WTC11 (cell line): Measurements from ENCODE around the gene BANF2. TPM values are rescaled to one million over a fixed set of nuclear protein-coding genes. Genes with fewer than 3 reads are reported as not detected.

Experiments
- ATAC-seq: fragments of 200-7000 bp; cut with Tn5 transposase; 2 replicates; pipeline ENCODE4 v1.10.0; 2021; ENCODE audit warnings: mild to moderate bottlenecking, moderate library complexity
- CTCF ChIA-PET: fragments of 300-600 bp; sonication (Branson Sonifier 250); formaldehyde crosslinking; loops from one replicate; lab custom pipeline; 2021; ENCODE audit warnings: antibody characterized with exemption; lab: Charles Lee
- POLR2A ChIA-PET: fragments of 350-600 bp; sonication (Branson Sonifier 250); formaldehyde crosslinking; loops from one replicate; lab custom pipeline; 2021; ENCODE audit warnings: antibody characterized with exemption; lab: Charles Lee
- DNase-seq: peaks from one replicate; pipeline ENCODE4 v3.0.0; 2021; ENCODE audit warnings: low spot score
- H3K27ac Mint-ChIP-seq: 2 replicates; pipeline ENCODE4 v1.8.0; 2021; ENCODE audit warnings: mixed read lengths
- H3K27me3 Mint-ChIP-seq: 2 replicates; pipeline ENCODE4 v1.8.0; 2021; ENCODE audit warnings: low read depth, mild to moderate bottlenecking, moderate library complexity, mixed read lengths
- H3K36me3 Mint-ChIP-seq: 2 replicates; pipeline ENCODE4 v1.8.0; 2021; ENCODE audit warnings: mixed read lengths
- H3K4me1 Mint-ChIP-seq: 2 replicates; pipeline ENCODE4 v1.8.0; 2022; ENCODE audit warnings: mixed read lengths
- H3K4me3 Mint-ChIP-seq: 2 replicates; pipeline ENCODE4 v1.8.0; 2021; ENCODE audit warnings: mild to moderate bottlenecking, moderate library complexity, mixed read lengths
- H3K9me3 Mint-ChIP-seq: 2 replicates; pipeline ENCODE4 v1.8.0; 2021; ENCODE audit warnings: mixed read lengths
- ATF1 ChIP-seq: sonication (generic); formaldehyde crosslinking; IDR thresholded peaks from 2 replicates; pipeline ENCODE4 v1.8.1; 2023; ENCODE audit warnings: mild to moderate bottlenecking, moderate library complexity, missing genetic modification reagents
- ELF4 ChIP-seq: sonication (generic); formaldehyde crosslinking; IDR thresholded peaks from 2 replicates; pipeline ENCODE4 v1.8.1; 2022; ENCODE audit warnings: low read depth, mild to moderate bottlenecking, moderate library complexity, missing genetic modification reagents
- GRHL2 ChIP-seq: fragments of 250-450 bp; sonication (Bioruptor Pico); IDR thresholded peaks from 2 replicates; pipeline ENCODE4 v1.8.0; 2022; ENCODE audit warnings: mild to moderate bottlenecking, moderate library complexity; ENCODE audit not compliant: insufficient replicate concordance, severe bottlenecking
- HMGA2 ChIP-seq: fragments of 250-450 bp; sonication (Bioruptor Pico); IDR thresholded peaks from 2 replicates; pipeline ENCODE4 v1.4.0; 2021; ENCODE audit warnings: mild to moderate bottlenecking, moderate library complexity
- IRF2 ChIP-seq: sonication (generic); formaldehyde crosslinking; IDR thresholded peaks from 2 replicates; pipeline ENCODE4 v1.8.0; 2022; ENCODE audit warnings: low read depth, missing genetic modification reagents, borderline replicate concordance
- JAZF1 ChIP-seq: fragments of 250-450 bp; sonication (Bioruptor Pico); IDR thresholded peaks from 2 replicates; pipeline ENCODE4 v1.9.0; 2021; ENCODE audit warnings: moderate library complexity, mild to moderate bottlenecking, inconsistent platforms
- NR2C2 ChIP-seq: sonication (generic); formaldehyde crosslinking; IDR thresholded peaks from 2 replicates; pipeline ENCODE4 v1.8.0; 2022; ENCODE audit warnings: mild to moderate bottlenecking, missing genetic modification reagents
- PRRX2 ChIP-seq: fragments of 250-450 bp; sonication (Bioruptor Pico); IDR thresholded peaks from 2 replicates; pipeline ENCODE4 v1.8.0; 2021; ENCODE audit warnings: mild to moderate bottlenecking
- TEAD1 ChIP-seq: sonication (generic); formaldehyde crosslinking; IDR thresholded peaks from 2 replicates; pipeline ENCODE4 v1.8.0; 2022; ENCODE audit warnings: mild to moderate bottlenecking, missing genetic modification reagents
- total RNA-seq: library from RNA; stranded (reverse); gene quantifications from 3 replicates; pipeline ENCODE4 v1.2.3, GENCODE V29; 2021
- TF ChIP-seq, protein P1 (sequence below): sonication (generic); formaldehyde crosslinking; IDR thresholded peaks from 2 replicates; pipeline ENCODE4 v1.8.1; 2022; ENCODE audit warnings: low read depth, missing genetic modification reagents, borderline replicate concordance
- TF ChIP-seq, protein P2 (sequence below): sonication (generic); formaldehyde crosslinking; IDR thresholded peaks from 2 replicates; pipeline ENCODE4 v1.8.1; 2022; ENCODE audit warnings: mild to moderate bottlenecking, moderate library complexity, missing genetic modification reagents
- TF ChIP-seq, protein P3 (sequence below): fragments of 200-600 bp; IDR thresholded peaks from 2 replicates; pipeline ENCODE4 v1.8.0; 2022; ENCODE audit warnings: antibody characterized with exemption
- TF ChIP-seq, protein P4 (sequence below): fragments of 250-450 bp; sonication (Bioruptor Pico); conservative IDR thresholded peaks from 2 replicates; pipeline ENCODE4 v1.9.0; 2021; ENCODE audit warnings: mild to moderate bottlenecking
- TF ChIP-seq, protein P5 (sequence below): sonication (generic); formaldehyde crosslinking; IDR thresholded peaks from 2 replicates; pipeline ENCODE4 v1.8.0; 2022; ENCODE audit warnings: mild to moderate bottlenecking, missing genetic modification reagents
- TF ChIP-seq, protein P6 (sequence below): sonication (generic); formaldehyde crosslinking; IDR thresholded peaks from 2 replicates; pipeline ENCODE4 v1.8.0; 2023; ENCODE audit warnings: missing genetic modification reagents
- TF ChIP-seq, protein P7 (sequence below): sonication (generic); formaldehyde crosslinking; IDR thresholded peaks from 2 replicates; pipeline ENCODE4 v1.8.0; 2022; ENCODE audit warnings: missing genetic modification reagents

The BANF2 gene
- total RNA-seq, 1 experiment from 2014 or later, result not detected

DNA sequence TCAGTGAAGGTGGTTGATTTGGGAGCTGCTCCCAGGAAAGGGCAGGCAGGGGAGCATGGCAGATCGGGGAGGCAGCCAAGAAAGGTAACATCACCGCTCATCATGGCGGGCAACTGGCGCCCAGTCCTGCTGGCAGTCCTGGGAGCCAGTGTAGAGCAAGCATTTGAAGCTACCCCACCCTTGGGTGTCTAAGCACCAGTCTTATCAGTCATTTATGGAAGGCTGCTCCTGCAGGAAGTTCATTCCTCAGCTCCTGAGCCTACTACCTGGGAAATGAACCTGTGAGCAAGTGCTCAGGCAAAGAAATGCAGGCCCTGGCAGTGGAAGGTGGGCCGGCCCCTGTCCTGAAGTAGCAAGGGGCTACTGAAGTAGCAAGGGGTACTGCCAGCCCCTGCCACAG, 41.5 kb downstream of the BANF2 start:
- H3K27ac Mint-ChIP-seq, result no peak overlapping the region
- peaks cover 42% of the 10 kb centered on the region for H3K9me3 Mint-ChIP-seq
- H3K27me3 Mint-ChIP-seq, result no peaks in the 10 kb centered on the region; the same call in 1 of the 2 replicates
- no peak for TF ChIP-seq ATF1 (CRISPR knock-in tag)
- TF ChIP-seq, protein P1, sequence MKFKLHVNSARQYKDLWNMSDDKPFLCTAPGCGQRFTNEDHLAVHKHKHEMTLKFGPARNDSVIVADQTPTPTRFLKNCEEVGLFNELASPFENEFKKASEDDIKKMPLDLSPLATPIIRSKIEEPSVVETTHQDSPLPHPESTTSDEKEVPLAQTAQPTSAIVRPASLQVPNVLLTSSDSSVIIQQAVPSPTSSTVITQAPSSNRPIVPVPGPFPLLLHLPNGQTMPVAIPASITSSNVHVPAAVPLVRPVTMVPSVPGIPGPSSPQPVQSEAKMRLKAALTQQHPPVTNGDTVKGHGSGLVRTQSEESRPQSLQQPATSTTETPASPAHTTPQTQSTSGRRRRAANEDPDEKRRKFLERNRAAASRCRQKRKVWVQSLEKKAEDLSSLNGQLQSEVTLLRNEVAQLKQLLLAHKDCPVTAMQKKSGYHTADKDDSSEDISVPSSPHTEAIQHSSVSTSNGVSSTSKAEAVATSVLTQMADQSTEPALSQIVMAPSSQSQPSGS, result no peak
- TF ChIP-seq, protein P2, sequence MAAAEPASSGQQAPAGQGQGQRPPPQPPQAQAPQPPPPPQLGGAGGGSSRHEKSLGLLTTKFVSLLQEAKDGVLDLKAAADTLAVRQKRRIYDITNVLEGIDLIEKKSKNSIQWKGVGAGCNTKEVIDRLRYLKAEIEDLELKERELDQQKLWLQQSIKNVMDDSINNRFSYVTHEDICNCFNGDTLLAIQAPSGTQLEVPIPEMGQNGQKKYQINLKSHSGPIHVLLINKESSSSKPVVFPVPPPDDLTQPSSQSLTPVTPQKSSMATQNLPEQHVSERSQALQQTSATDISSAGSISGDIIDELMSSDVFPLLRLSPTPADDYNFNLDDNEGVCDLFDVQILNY, result no peak
- TF ChIP-seq, protein P3, sequence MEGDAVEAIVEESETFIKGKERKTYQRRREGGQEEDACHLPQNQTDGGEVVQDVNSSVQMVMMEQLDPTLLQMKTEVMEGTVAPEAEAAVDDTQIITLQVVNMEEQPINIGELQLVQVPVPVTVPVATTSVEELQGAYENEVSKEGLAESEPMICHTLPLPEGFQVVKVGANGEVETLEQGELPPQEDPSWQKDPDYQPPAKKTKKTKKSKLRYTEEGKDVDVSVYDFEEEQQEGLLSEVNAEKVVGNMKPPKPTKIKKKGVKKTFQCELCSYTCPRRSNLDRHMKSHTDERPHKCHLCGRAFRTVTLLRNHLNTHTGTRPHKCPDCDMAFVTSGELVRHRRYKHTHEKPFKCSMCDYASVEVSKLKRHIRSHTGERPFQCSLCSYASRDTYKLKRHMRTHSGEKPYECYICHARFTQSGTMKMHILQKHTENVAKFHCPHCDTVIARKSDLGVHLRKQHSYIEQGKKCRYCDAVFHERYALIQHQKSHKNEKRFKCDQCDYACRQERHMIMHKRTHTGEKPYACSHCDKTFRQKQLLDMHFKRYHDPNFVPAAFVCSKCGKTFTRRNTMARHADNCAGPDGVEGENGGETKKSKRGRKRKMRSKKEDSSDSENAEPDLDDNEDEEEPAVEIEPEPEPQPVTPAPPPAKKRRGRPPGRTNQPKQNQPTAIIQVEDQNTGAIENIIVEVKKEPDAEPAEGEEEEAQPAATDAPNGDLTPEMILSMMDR, result no peak
- TF ChIP-seq, protein P4, sequence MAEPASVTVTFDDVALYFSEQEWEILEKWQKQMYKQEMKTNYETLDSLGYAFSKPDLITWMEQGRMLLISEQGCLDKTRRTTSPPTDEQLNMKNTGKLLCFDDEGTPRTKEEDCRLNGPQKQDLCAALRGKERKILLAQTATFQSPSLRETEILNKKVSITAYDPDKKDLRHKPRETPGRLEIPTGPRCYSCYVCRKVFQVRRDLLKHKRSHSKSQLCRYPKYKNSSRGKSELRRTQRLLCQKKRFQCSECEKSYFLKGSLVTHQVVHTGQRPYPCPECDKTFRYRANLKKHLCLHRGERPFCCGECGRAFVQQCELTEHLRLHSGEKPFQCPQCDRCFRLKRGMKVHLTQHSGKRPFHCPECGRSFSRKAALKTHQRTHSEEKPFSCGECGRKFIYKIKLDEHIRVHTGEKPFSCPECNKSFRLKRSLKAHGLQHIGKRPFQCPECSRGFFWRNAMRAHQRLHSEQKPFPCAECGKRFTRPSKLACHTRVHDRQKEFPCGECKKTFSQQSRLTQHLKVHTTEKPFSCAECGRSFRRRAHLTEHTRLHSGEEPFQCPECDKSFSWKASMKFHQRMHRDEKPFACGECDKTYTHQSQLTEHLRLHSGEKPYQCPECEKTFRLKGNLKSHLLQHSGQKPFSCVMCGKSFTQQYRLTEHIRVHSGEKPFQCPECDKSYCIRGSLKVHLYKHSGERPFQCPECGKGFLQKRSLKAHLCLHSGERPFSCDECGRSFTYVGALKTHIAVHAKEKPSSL (CRISPR knock-in tag), result no peak
- TF ChIP-seq, protein P5, sequence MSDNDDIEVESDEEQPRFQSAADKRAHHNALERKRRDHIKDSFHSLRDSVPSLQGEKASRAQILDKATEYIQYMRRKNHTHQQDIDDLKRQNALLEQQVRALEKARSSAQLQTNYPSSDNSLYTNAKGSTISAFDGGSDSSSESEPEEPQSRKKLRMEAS (CRISPR knock-in tag), result no peak
- no peak for TF ChIP-seq NR2C2 (CRISPR knock-in tag)
- TF ChIP-seq GRHL2, result no peak
- TF ChIP-seq HMGA2 (CRISPR knock-in tag), result no peak
- TF ChIP-seq ELF4 (CRISPR knock-in tag), result no peak
- TF ChIP-seq, protein P6, sequence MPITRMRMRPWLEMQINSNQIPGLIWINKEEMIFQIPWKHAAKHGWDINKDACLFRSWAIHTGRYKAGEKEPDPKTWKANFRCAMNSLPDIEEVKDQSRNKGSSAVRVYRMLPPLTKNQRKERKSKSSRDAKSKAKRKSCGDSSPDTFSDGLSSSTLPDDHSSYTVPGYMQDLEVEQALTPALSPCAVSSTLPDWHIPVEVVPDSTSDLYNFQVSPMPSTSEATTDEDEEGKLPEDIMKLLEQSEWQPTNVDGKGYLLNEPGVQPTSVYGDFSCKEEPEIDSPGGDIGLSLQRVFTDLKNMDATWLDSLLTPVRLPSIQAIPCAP, result no peak
- no peak for TF ChIP-seq JAZF1 (CRISPR knock-in tag)
- TF ChIP-seq PRRX2 (CRISPR knock-in tag), result no peak
- no peak for TF ChIP-seq TEAD1 (CRISPR knock-in tag)
- DNase-seq (no peak), ATAC-seq (no peak)
- H3K36me3 Mint-ChIP-seq, result peaks cover 33% of the 10 kb centered on the region
- ChIA-PET CTCF (no interaction called here), POLR2A (no interaction called here)
- no peak overlapping the region for H3K4me3 Mint-ChIP-seq
- H3K4me1 Mint-ChIP-seq, result peaks cover 11% of the 10 kb centered on the region

DNA sequence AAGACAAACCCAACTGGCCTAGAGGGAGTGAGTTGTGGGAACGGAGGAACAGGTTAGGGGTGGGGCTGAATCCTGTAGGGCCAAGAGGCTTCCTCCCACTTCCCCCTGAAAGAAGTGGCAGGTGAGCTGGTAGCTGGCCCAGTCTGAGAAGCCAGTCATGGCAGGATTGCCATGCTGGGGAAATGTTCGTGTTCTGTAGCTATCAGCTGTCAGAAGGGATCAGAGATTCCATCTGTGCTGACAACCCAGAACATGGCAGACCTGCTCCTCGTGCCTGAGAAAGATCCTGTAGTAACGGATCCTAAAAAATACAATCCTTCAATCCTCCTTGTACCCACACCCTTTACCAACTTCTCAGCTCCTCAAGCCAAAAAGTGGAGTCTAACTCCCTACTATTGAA, 43.0 kb downstream of the BANF2 start:
- ATAC-seq, result no peak
- no peak overlapping the region for H3K4me3 Mint-ChIP-seq
- CTCF ChIA-PET, result interaction anchor here (0.6 kb wide), 1 partner anchor 60 kb away, joined by 4 read pairs; the partner anchor contains the start of gene RRBP1
- TF ChIP-seq IRF2 (CRISPR knock-in tag), result no peak
- TF ChIP-seq, protein P7, sequence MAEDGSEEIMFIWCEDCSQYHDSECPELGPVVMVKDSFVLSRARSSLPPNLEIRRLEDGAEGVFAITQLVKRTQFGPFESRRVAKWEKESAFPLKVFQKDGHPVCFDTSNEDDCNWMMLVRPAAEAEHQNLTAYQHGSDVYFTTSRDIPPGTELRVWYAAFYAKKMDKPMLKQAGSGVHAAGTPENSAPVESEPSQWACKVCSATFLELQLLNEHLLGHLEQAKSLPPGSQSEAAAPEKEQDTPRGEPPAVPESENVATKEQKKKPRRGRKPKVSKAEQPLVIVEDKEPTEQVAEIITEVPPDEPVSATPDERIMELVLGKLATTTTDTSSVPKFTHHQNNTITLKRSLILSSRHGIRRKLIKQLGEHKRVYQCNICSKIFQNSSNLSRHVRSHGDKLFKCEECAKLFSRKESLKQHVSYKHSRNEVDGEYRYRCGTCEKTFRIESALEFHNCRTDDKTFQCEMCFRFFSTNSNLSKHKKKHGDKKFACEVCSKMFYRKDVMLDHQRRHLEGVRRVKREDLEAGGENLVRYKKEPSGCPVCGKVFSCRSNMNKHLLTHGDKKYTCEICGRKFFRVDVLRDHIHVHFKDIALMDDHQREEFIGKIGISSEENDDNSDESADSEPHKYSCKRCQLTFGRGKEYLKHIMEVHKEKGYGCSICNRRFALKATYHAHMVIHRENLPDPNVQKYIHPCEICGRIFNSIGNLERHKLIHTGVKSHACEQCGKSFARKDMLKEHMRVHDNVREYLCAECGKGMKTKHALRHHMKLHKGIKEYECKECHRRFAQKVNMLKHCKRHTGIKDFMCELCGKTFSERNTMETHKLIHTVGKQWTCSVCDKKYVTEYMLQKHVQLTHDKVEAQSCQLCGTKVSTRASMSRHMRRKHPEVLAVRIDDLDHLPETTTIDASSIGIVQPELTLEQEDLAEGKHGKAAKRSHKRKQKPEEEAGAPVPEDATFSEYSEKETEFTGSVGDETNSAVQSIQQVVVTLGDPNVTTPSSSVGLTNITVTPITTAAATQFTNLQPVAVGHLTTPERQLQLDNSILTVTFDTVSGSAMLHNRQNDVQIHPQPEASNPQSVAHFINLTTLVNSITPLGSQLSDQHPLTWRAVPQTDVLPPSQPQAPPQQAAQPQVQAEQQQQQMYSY (CRISPR knock-in tag), result no peak
- TF ChIP-seq, all 79 proteins: peak for 0
- Mint-ChIP-seq H3K4me1 (peaks cover 20% of the 10 kb centered on the region), H3K27me3 (no peaks in the 10 kb centered on the region; the same call in 1 of the 2 replicates), H3K9me3 (peaks cover 27% of the 10 kb centered on the region), H3K27ac (no peak overlapping the region), H3K36me3 (peaks cover 17% of the 10 kb centered on the region)
- POLR2A ChIA-PET, result no interaction called here
- DNase-seq, result no peak
